Activated naive CD4-positive, alpha-beta T cell treated with anti-CD3 and anti-CD28 coated beads, Interleukin-2, amount 50 U/mL, for 72 hours (primary cell): ENCODE measurements around the gene KRTAP5-5. TPM values are rescaled to one million over a fixed set of nuclear protein-coding genes. Genes with fewer than 3 reads are reported as not detected.
A peak's percentile ranks its signal among the peaks of the same experiment; 100 is the strongest.
"Not testable (repeated sequence)": the region's sequence is repeated elsewhere in the genome, so short reads cannot be mapped to it uniquely, and the experiment has no call there.

Experiments used
- ATAC-seq, 2 donors: fragments of 150-1000 bp; cut with Tn5 transposase; 2 replicates each; pipeline ENCODE4 v1.10.0; 2021; ENCODE audit warnings: mild to moderate bottlenecking in 2 of 2, moderate library complexity in 2 of 2
- DNase-seq, 2 donors: peaks; one replicate each; pipeline ENCODE4 v3.0.0; 2021 to 2022; ENCODE audit warnings: low spot score in 2 of 2
- H3K27ac Mint-ChIP-seq, 2 donors: one replicate each; pipeline ENCODE4 v1.8.0; 2022; ENCODE audit warnings: mild to moderate bottlenecking in 2 of 2, mixed read lengths in 2 of 2
- H3K36me3 Mint-ChIP-seq, 2 donors: one replicate each; pipeline ENCODE4 v1.8.0; 2022; ENCODE audit warnings: mixed read lengths in 2 of 2
- H3K9me3 Mint-ChIP-seq, 2 donors: one replicate each; pipeline ENCODE4 v1.8.0; 2022; ENCODE audit warnings: mixed read lengths in 2 of 2
- total RNA-seq, 2 donors: library from RNA; stranded (reverse); gene quantifications; one replicate each; pipeline ENCODE4 v1.2.3, GENCODE V29; 2022

KRTAP5-5 gene
- total RNA-seq, 2 donors from 2014 or later: not detected

DNA sequence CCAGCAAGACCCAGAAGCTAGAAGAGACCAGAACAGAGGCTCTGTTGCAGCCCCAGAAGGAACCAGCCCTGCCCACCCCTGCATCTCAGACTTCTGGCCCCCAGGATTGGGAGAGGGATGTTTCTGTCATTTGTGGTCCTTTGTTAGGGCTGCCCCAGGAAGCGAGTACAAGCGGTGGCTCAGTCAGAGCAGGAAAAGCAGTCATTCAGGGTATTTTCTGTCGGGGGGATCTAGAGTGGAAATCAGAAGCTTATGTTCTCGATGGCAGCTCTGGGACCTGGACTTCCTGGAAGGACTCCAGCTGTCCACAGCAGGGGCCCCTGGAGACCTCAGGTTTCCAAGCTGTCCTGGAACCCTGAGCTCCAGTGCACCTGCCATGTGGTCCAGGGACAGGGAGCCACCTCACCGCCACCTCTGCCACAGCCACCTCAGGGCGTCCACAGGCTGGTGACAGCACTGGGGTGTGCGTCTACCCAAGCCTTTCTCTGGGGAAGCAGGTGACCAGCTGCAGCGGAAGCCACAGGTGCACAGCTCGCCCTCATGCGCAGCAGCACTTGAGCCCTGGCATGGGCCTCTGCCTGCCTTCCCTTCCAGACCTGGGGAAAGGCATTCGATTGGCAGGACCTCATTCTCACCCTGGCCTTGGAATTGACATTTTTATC lies 2.6 kb downstream of the KRTAP5-5 start:
- Mint-ChIP-seq H3K27ac (peak overlapping the region in 1 of 2 donors; percentile 28), H3K36me3 (no peaks in the 10 kb centered on the region), H3K9me3 (no peaks in the 10 kb centered on the region)
- peak; percentile 30 to 42 for ATAC-seq
- DNase-seq: no peak

DNA sequence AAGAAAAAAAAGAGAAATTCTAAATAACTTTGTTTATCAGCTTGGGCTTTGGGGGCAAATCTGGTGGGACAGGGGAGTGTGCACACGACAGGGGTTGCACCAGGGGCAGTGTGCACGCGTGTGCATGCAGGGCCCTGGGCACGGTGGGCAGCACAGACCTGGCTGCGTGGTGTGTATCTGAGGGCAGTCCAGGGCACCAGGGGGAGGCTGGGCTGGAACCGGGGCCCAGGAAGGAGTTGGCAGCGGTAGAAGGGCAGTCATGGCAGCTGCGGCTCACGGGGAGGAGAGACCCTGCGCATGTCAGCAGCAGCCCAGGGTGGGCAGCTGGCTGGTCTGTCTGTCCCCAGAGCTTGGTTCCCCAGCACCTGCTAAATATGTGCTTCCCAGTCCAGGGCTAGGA lies 4.3 kb downstream of the KRTAP5-5 start:
- H3K36me3 Mint-ChIP-seq: no peaks in the 10 kb centered on the region
- no peaks in the 10 kb centered on the region for H3K9me3 Mint-ChIP-seq
- ATAC-seq: no peak
- no peak overlapping the region for H3K27ac Mint-ChIP-seq
- DNase-seq: no peak

DNA sequence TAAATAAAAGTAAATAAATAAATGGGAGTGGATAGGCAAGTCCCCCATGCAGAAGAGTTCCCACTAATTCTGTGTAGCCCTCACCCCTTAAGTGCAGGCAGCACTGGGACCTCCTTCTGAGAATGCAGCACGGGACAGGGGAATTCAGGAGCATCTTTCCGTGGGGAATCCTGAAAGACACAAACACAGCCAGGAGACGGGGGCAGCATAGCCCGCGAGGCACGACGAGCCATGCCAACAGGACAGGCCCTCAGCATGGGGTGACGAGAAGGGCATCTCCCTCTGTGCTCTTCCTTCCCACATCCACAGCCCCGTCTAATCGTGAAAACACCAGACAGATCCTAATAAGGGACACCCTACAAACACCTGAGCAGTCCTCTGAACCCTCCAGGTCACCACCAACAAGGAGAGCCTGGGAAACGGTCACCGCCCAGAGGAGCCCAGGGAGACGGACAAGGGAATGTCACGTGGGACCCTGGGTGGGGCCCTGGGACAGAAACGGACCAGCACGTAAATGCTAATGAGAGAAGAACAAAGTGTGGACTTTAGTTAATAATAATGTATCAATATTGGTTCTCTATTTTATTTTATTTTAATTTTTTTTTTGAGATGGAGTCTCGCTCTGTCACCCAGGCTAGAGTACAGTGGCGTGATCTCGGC lies 6.8 kb downstream of the KRTAP5-5 start:
- DNase-seq (no peak), ATAC-seq (no peak)
- H3K36me3 Mint-ChIP-seq: no peaks in the 10 kb centered on the region
- no peak overlapping the region for H3K27ac Mint-ChIP-seq
- H3K9me3 Mint-ChIP-seq: no peaks in the 10 kb centered on the region

GRCh38 chr11:1637628-1638027 lies 8.1 kb downstream of the KRTAP5-5 start:
- DNase-seq (no peak), ATAC-seq (no peak)
- Mint-ChIP-seq H3K27ac (no peak overlapping the region), H3K36me3 (no peaks in the 10 kb centered on the region), H3K9me3 (no peaks in the 10 kb centered on the region)

GRCh38 chr11:1638344-1638743 lies 8.8 kb downstream of the KRTAP5-5 start:
- ATAC-seq: no peak
- no peaks in the 10 kb centered on the region for H3K9me3 Mint-ChIP-seq
- no peak overlapping the region for H3K27ac Mint-ChIP-seq

GRCh38 chr11:1639102-1639620 lies 9.6 kb downstream of the KRTAP5-5 start:
- Mint-ChIP-seq H3K27ac (no peak overlapping the region), H3K36me3 (no peaks in the 10 kb centered on the region)
- ATAC-seq: no peak

More at GRCh38 chr11:1638344-1638743, 8.8 kb downstream of the KRTAP5-5 start:
- DNase-seq: no peak
- H3K36me3 Mint-ChIP-seq: no peaks in the 10 kb centered on the region

DNA sequence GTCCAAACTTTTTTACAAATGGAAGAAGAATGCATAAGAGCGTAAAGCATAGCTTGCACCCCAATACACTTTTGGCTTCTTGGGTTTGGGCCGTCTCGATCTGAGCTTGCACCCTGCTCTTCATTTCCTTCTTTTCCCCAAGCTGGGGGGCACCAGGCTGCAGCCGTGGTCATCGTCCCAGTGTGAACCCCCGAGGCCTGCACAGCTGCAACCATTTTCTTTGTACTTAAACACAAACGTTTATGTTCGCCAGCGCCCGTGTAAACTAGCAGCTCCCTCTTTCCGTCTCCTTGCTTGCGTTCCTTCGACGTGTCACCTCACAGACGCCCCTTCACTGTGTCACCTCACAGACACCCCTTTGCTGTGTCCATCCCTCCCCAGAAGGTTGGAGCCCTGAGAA lies 10.1 kb downstream of the KRTAP5-5 start:
- ATAC-seq (no peak), DNase-seq (no peak)
- Mint-ChIP-seq H3K27ac (no peak overlapping the region), H3K36me3 (no peaks in the 10 kb centered on the region), H3K9me3 (no peaks in the 10 kb centered on the region)

More at GRCh38 chr11:1639102-1639620, 9.6 kb downstream of the KRTAP5-5 start:
- no peaks in the 10 kb centered on the region for H3K9me3 Mint-ChIP-seq
- DNase-seq: no peak

DNA sequence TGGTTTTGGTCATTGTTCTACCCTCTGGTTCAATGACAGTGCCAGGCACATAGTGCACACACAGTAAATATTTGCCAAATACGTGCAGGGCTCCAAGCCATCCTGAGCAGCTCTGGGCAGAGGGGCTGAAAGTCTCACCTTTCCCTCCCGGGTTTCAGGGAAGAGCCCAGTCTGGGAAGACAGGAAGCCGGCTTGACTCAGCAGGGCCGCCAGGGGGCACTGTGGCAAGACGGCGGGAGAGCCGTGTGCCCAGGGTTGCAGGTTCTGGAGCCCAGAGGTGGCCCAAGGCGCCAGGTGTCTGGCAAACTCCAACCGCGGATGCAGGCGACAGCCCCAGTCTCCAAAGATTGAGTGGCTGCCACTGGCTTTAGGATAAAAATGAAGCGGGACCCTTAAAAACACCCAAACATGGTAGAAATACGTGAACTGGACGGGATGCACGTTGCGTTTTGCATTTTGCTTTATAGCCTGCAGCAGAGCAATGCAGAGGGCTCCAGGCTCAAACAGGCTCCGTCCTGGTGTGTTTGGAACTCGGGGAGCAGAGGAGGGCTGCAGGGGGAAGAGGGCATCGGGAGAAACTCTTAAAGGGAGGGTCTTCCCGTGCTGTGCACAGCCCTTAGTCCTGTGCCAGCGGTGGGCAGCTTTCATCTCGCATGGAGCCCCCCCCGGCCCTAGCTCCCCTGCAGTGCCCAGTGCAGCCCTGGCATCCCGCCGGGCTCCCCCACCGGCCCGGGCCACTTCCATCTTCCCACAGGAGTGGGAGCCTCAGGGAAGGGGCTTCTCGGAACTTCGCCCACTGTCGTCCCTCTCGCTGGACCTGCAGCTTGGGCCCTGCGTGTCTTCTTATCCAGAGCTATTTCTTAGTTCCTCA lies 10.7 kb downstream of the KRTAP5-5 start:
- H3K36me3 Mint-ChIP-seq: no peaks in the 10 kb centered on the region
- H3K9me3 Mint-ChIP-seq: no peaks in the 10 kb centered on the region
- H3K27ac Mint-ChIP-seq: no peak overlapping the region
- peak in 1 of 2 donors; percentile 49 for ATAC-seq
- DNase-seq: peak in 1 of 2 donors; percentile 42

DNA sequence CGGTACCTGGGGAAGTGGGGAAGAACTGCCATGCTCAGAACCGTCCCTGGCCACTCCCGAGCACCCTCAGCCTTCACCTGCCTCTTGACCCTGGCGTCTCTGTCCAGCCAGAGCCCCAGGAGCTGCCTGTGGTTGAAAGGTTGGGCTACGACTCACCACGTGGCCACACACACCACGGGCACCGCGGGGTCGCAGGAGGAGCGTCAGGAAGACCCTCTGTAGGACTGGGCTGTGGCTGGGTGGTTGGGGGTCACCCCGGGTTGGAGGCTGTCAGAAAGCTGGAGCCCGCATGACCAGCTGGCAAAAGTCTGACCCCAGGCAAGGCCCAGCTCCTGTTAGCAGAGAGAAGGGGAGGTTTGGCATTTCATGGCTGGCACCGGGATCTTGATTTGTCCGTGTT lies 11.5 kb downstream of the KRTAP5-5 start:
- DNase-seq (no peak), ATAC-seq (no peak)
- Mint-ChIP-seq H3K36me3 (no peaks in the 10 kb centered on the region), H3K9me3 (no peaks in the 10 kb centered on the region), H3K27ac (no peak overlapping the region)

- ATAC-seq: no peak
- no peaks in the 10 kb centered on the region for H3K9me3 Mint-ChIP-seq
- H3K27ac Mint-ChIP-seq: no peak overlapping the region
- DNase-seq: no peak
- H3K36me3 Mint-ChIP-seq: no peaks in the 10 kb centered on the region
These were observed 12.9 kb downstream of the KRTAP5-5 start for GRCh38 chr11:1642288-1643145.

GRCh38 chr11:1643146-1643690 lies 13.6 kb downstream of the KRTAP5-5 start:
- no peak overlapping the region for H3K27ac Mint-ChIP-seq
- no peaks in the 10 kb centered on the region for H3K36me3 Mint-ChIP-seq
- ATAC-seq: no peak
- H3K9me3 Mint-ChIP-seq: no peaks in the 10 kb centered on the region
- no peak for DNase-seq

DNA sequence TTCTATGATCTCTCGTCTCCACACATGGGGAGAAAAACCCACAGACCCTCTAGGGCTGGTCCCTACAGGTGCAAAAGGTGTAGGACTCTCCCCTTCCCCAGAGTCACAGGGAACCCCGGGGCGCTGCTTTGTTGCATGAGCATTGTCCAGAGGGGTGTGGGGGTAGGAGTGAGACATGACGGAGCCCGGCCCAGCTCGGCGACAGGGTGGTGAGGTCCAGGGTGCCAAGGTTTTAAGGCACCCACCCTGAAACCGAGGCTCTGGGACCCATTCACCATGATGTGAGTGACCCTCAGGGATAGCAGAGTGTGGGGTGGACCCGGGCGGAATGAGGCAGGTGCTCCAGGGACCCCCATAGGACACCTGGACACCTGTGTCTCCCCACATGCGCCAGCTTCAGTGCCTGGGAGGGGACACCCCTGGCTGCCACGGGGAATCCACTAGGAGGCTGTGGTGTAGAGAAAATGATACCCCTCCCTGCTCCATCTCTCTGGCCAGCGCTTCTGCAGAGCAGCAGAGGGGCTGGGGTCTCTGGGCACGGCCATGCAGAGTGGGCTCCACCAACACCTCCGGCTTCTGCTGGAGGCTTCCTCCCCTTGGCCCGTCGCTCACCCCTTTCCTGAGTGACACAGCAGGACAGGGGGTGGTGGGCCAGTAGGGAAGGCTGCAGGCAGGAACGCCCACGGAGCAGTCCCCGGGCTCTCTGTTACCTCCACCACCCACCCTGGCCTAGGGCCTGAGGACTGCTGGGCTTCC lies 15.2 kb downstream of the KRTAP5-5 start:
- H3K9me3 Mint-ChIP-seq: no peaks in the 10 kb centered on the region
- DNase-seq: no peak
- no peak overlapping the region for H3K27ac Mint-ChIP-seq
- H3K36me3 Mint-ChIP-seq: no peaks in the 10 kb centered on the region
- ATAC-seq: no peak

DNA sequence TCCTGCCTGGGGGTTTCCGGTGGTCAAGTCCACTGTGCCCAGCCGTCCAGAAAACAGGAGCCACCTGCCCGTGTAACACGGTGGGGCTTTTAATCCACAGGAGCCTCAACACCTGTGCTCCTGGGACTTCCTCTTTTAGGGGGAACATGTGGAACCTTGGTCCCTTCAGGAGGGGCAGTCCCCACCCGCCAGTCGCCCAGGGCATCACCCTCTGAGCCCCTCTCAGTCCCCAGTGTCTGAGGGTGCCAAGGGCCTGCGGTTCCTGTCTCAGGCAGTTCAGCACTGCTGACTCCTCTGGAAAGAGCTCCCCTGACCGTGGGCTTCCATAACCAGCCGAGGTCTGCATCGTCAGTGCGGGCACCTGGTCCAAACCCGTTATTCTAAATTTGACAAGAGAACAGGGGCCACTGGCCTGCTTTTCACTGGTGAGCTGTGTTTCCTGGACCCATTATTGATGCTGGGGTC lies 15.8 kb downstream of the KRTAP5-5 start:
- Mint-ChIP-seq H3K36me3 (no peaks in the 10 kb centered on the region), H3K9me3 (no peaks in the 10 kb centered on the region), H3K27ac (no peak overlapping the region)
- DNase-seq (no peak), ATAC-seq (no peak)

DNA sequence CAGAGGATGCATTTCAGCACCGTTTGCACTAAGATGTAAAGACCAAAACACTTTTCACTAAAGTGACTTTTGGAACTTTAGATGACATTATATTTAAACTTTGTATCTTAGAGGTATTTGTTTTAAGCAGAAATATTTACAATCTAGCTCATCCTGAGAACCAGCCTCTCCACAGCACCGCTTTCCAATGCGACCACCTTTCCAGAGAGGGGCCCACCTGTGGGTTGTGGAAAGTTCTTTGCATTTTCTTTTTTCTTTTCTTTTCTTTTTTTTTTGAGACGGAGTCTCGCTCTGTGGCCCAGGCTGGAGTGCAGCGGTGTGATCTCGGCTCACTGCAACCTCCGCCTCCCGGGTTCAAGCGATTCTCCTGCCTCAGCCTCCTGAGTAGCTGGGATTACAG lies 17.0 kb downstream of the KRTAP5-5 start:
- not testable (repeated sequence) for H3K9me3 Mint-ChIP-seq, H3K36me3 Mint-ChIP-seq, ATAC-seq, H3K27ac Mint-ChIP-seq, DNase-seq

DNA sequence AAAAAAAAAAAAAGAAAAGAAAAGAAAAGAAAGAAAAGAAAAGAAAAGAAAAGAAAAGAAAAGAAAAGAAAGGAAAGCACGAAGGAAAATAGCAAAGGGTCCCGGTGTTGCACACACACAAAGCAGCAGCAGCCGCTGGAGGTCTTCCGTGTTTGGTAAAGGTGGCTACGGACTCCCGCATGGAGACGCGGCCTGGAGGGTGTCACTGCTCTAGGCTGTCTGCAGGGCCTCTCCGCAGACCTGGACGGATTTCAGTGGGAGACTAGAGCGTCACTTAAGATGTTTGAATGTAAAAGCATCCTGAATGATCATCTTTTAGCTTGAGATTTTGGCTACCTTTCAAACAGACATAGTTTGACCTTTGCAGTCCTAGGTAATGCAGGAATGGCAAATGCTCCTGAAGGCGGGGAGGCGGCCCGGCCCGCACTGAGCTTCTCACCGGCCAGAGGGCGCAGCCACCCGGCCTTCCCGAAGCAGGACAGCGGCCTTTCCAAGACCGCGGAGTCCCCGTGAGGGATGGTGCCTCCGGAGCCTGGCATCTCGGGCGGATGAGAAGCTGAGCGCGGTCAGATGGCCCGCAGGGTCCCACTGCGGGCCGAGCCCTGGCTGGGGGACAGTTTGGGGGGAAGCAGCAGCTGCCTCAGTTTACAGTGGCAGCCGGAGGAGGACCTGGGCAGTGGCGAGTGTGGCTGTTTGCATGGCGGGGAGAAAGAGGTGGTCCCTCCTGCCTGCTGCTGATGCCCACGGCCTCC lies 18.5 kb downstream of the KRTAP5-5 start:
- ATAC-seq (no peak), DNase-seq (no peak)
- H3K27ac Mint-ChIP-seq: no peak overlapping the region
- no peaks in the 10 kb centered on the region for H3K36me3 Mint-ChIP-seq
- H3K9me3 Mint-ChIP-seq: no peaks in the 10 kb centered on the region
